MCF 10A (cell line): ENCODE results near the gene DDX1. TPM values are rescaled to one million over a fixed set of nuclear protein-coding genes. Genes with fewer than 3 reads are reported as not detected.

Experiments used
- BruUV-seq: library from RNA; stranded (reverse); fragments of 400-500 nt; replicated peaks from 2 replicates; lab custom pipeline; 2021; lab: Mats Ljungman, UMichigan
- CTCF ChIA-PET: fragments of 300-600 bp; sonication (Branson Sonifier 250); formaldehyde crosslinking; extraction: SDS; loops from one replicate; lab custom pipeline; 2021; ENCODE audit warnings: antibody characterized with exemption, inconsistent platforms; lab: Yijun Ruan, JAX
- POLR2A ChIA-PET: fragments of 300-600, 350-650 bp; sonication (Branson Sonifier 250); formaldehyde crosslinking; extraction: SDS; loops from one replicate; lab custom pipeline; 2020; ENCODE audit warnings: antibody characterized with exemption, inconsistent platforms; lab: Yijun Ruan, JAX
- DNase-seq: peaks from one replicate; pipeline ENCODE4 v3.0.0-alpha.2; 2018; ENCODE audit not compliant: unreplicated experiment
- H3K27ac Mint-ChIP-seq: one replicate; pipeline ENCODE4 v1.8.0; 2022; ENCODE audit warnings: mild to moderate bottlenecking, low read depth, mixed read lengths; ENCODE audit not compliant: unreplicated experiment
- H3K27me3 Mint-ChIP-seq: one replicate; pipeline ENCODE4 v1.8.0; 2022; ENCODE audit warnings: mixed read lengths; ENCODE audit not compliant: insufficient read depth, unreplicated experiment
- H3K36me3 Mint-ChIP-seq: one replicate; pipeline ENCODE4 v1.8.0; 2022; ENCODE audit warnings: mild to moderate bottlenecking, moderate library complexity, mixed read lengths; ENCODE audit not compliant: insufficient read depth, unreplicated experiment
- H3K4me1 Mint-ChIP-seq: one replicate; pipeline ENCODE4 v1.8.0; 2022; ENCODE audit warnings: mixed read lengths; ENCODE audit not compliant: insufficient read depth, unreplicated experiment
- H3K4me3 Mint-ChIP-seq: one replicate; pipeline ENCODE4 v1.8.0; 2022; ENCODE audit warnings: mild to moderate bottlenecking, moderate library complexity, mixed read lengths; ENCODE audit not compliant: unreplicated experiment
- H3K9me3 Mint-ChIP-seq: one replicate; pipeline ENCODE4 v1.8.0; 2022; ENCODE audit warnings: mixed read lengths; ENCODE audit not compliant: unreplicated experiment
- CTCF ChIP-seq: fragments of 200-600 bp; IDR thresholded peaks from one replicate; pipeline ENCODE4 v1.8.0; 2022; ENCODE audit warnings: antibody characterized with exemption, mild to moderate bottlenecking; ENCODE audit not compliant: unreplicated experiment
- intact Hi-C: fragments of 100-400 bp; cut with micrococcal nuclease; formaldehyde crosslinking; loops from 2 replicates; pipeline ENCODE4 v1.14.1; 2022
- total RNA-seq: library from RNA; stranded (reverse); gene quantifications from 2 replicates; pipeline ENCODE4 v1.2.3, GENCODE V29; 2022

DDX1 gene
- total RNA-seq, 1 experiment from 2014 or later = 119 TPM

- Mint-ChIP-seq H3K9me3 (no peaks in the 10 kb centered on the region), H3K27ac (peak overlapping the region; percentile 94), H3K36me3 (peaks cover 6% of the 10 kb centered on the region), H3K4me3 (peak overlapping the region; percentile 98), H3K4me1 (peaks cover 24% of the 10 kb centered on the region), H3K27me3 (no peaks in the 10 kb centered on the region)
- ChIA-PET CTCF (interaction anchor here (0.8 to 4.7 kb wide), 2 partner anchors 16 to 28 kb away, joined by 3 to 34 read pairs; no protein-coding TSS in a partner anchor), POLR2A (interaction anchor here (0.8 to 1.8 kb wide), 7 partner anchors 13 to 212 kb away, joined by 3 to 13 read pairs (median 4); partner anchors contain the start of gene DDX1)
- TSS peak; percentile 49 for BruUV-seq
- intact Hi-C loops = loop anchor here (2.0 kb wide), 1 partner anchor 30 kb away; the partner anchor contains the start of gene DDX1
- no peak for TF ChIP-seq CTCF
- DNase-seq = peak; percentile 34
Measured at GRCh38 chr2:15560140-15560987, 31.3 kb upstream of the DDX1 start.

DNA sequence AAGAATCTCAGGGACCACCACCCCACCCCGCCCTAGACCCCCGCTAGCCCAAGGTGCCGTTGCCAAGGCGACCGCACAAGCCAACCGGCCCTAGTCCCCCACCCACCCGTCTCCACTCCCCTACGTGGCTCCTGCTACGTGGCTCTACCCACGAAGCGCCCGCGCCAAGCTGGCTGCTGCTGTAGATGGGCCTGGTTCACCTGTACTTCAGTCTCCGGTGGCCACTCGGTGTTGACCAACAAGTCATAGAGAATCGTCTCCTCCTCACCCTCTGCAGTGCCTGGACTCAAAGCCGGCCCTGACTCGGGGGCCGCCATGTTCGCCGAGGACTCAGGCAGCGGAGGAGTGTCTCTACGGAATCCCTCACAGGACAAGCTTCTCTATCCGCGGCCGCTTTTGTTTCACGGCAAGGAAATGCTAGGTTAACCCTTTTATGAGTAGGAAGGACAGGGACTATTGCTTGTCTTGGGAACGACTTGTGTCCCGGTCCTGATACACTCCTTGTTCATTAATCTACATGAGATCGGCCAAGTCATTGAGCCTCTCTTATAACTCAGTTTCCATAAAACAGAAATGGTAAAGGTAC lies 30.6 kb upstream of the DDX1 start, which contains the start of gene NBAS:
Gene NBAS, minus strand, starts transcription at position 347 of the 586 bp plus-strand sequence. Its CDS starts 30 bp downstream, at position 317.
- H3K9me3 Mint-ChIP-seq = no peaks in the 10 kb centered on the region

DNA sequence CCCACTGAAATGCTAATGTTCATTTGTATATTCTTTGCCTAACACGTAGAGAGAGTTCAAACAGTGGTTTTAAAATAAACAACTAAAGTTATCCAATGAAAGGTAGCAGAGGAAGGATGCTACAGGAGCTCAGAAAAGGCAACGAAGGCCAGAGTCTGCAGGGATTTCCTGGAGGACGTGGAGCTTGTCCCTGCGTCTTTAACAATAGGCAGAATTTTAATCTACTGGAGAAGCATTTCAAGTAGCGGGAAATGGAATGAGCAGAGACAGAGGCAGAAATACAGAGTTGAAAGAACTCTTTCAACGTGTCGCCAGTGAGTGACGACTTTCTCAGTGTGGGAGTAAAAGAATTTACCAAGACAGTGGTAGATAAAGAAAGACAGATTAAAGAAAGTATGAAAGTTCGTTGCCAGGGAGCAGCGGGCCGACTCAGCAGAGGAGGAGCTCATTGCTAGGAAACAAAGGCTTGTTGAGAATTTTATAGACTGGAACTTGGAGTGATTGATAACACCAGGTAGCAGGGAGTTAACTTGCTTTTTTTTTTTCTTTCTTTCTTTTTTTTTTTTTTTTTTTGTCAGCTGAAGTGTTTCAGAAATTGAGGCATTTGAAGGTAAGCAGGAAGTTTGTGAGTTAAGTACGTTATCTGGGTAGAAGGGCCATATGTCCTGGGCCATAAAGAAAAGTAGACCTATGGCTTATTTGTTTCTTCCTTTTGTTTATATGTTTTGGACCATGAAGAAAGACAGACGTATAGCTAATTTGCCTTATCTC lies 29.9 kb upstream of the DDX1 start:
- H3K4me3 Mint-ChIP-seq = peak overlapping the region; percentile 98
- no peak for TF ChIP-seq CTCF
- DNase-seq = no peak
- intact Hi-C loops = loop anchor here (2.0 kb wide), 1 partner anchor 29 kb away; the partner anchor contains the start of gene DDX1
- POLR2A ChIA-PET = interaction anchor here (0.6 to 1.7 kb wide), 14 partner anchors 9 to 1089 kb away, joined by 3 to 13 read pairs (median 3); partner anchors contain the start of gene DDX1
- no peaks in the 10 kb centered on the region for H3K9me3 Mint-ChIP-seq
- peaks cover 6% of the 10 kb centered on the region for H3K36me3 Mint-ChIP-seq
- no TSS peak for BruUV-seq
- peaks cover 24% of the 10 kb centered on the region for H3K4me1 Mint-ChIP-seq
- CTCF ChIA-PET = interaction anchor here (0.6 to 4.7 kb wide), 6 partner anchors 9 to 1577 kb away, joined by 3 to 34 read pairs (median 3); no protein-coding TSS in a partner anchor
- H3K27ac Mint-ChIP-seq = peak overlapping the region; percentile 94
- no peaks in the 10 kb centered on the region for H3K27me3 Mint-ChIP-seq

More for the DNA sequence above, 30.6 kb upstream of the DDX1 start, which contains the start of gene NBAS:
- Mint-ChIP-seq H3K27me3 (no peaks in the 10 kb centered on the region), H3K27ac (peak within 1 kb of the TSS; percentile 94), H3K4me1 (peaks cover 24% of the 10 kb centered on the region), H3K36me3 (peaks cover 6% of the 10 kb centered on the region), H3K4me3 (peak within 1 kb of the TSS; percentile 98)
- intact Hi-C loops = loop anchor here (2.0 kb wide), 1 partner anchor 30 kb away; the partner anchor contains the start of gene DDX1
- DNase-seq = peak; percentile 90
- POLR2A ChIA-PET = interaction anchor here (0.6 to 1.8 kb wide), 13 partner anchors 8 to 1089 kb away, joined by 3 to 13 read pairs (median 3); partner anchors contain the start of gene DDX1
- no peak for TF ChIP-seq CTCF
- CTCF ChIA-PET = interaction anchor here (0.7 to 4.7 kb wide), 3 partner anchors 10 to 535 kb away, joined by 3 to 34 read pairs (median 3); no protein-coding TSS in a partner anchor
- BruUV-seq = no TSS peak
